Right kidney (tissue), 1 donor: Measurements from ENCODE around the gene RBPMS2.

Source experiments
- DNase-seq: peaks from one replicate; pipeline ENCODE4 v3.0.0-alpha.2; 2016

RBPMS2 gene

GRCh38 chr15:64791401-64791800, 16.0 kb upstream of the RBPMS2 start:
- DNase-seq = no peak

DNA sequence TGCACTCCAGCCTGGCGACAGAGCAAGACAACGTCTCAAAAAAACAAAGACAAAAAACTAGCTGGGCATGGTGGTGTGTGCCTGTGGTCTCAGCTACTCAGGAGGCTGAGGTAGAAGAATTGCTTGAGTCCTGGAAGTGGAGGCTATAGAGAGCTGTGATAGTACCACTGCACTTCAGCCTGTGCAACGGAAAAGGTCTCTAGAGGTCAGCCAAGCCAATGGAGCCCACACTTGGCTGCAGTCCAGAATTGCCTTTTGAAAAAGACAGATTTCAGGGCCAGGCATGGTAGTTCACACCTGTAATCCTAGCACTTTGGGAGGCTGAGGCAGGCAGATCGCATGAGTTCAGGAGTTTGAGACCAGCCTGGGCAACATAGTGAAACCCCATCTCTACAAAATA, 8.4 kb upstream of the RBPMS2 start:
- DNase-seq = no peak

DNA sequence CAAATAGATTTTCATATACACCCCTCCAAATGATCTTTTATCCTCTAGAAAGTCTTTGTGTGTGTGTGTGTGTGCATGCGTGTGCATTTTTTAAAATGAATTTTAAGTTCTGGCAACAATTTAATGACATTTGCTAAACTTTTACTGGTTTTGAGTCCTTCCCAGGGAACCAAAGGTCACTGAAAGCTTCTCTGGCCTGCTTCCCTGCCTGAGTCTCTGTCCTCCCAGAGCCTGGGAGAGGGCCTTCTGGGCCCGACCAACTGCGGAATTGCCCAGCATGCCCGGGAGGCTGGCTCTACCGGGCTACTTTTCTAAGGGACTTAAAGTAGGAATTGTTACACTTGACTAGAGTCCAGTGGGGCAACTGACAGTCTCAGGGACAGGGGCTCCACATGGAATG, 7.4 kb upstream of the RBPMS2 start:
- DNase-seq = no peak

DNA sequence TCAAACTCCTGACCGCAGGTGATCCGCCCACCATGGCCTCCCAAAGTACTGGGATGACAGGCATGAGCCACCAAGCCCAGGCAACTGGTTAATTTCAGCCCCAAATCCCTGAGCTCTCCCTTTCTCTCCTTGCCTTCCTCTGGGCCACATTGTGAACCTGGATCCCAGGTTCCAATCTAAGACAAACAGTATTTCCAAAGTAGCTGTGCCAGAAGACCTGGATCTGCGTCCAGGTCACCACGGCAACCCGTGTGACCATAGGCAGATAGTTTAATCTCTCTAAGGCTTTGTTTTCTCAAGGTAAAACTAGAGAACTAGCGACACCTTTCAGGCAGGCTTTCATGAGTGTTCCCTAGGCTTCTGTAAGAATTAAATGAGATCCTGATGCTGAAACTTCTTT, 5.9 kb upstream of the RBPMS2 start:
- DNase-seq = no peak

DNA sequence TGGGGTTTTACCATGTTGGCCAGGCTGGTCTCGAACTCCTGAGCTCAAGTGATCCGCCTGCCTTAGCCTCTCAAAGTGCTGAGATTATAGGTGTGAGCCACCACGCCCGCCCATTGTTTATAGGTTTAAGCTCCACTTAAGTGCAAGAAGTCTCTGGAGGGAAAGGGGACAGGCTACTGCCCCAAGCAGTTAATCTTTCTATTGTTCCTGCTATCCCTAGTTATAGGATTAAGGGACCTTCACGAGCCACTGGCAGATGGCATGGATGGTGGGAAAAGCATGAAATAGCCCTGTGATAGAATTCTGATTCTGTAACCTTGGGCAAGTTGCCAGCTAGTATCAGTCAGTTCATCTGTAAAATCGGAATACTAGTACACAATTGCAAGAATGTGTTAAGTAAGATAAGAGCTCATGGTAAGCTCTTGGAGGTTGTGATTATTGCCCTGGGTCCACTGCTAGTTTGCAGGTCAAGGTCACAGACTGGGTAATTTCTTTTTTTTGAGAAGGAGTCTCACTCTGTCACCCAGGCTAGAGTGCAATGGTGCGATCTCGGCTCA, 5.3 kb upstream of the RBPMS2 start:
- no peak for DNase-seq

GRCh38 chr15:64779630-64780029, 4.2 kb upstream of the RBPMS2 start:
- DNase-seq = no peak

DNA sequence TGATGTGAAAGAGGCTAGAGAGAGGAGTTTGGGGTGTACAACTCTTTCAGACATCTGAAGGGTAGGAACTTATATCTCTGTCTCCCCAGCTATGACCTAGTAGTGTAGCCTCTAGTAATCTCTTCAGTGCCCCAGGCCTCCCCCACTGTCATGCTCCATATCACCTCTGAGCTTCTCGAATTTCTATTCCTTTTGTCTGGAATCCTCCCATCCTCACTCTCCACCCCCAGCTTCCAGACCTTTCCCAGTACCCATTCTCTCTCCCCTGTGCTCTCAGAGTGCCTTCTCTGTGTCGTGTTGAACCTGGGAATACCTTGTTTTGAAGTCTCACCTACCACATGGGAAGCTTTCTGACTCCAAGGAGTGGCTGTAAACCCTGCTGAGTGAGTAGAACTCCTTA, 3.6 kb upstream of the RBPMS2 start:
- DNase-seq = no peak

GRCh38 chr15:64776402-64776786, 1.0 kb upstream of the RBPMS2 start:
- peak; percentile 41 for DNase-seq

GRCh38 chr15:64774629-64775493, 528 bp downstream of the RBPMS2 start:
- peak; percentile 72 for DNase-seq

DNA sequence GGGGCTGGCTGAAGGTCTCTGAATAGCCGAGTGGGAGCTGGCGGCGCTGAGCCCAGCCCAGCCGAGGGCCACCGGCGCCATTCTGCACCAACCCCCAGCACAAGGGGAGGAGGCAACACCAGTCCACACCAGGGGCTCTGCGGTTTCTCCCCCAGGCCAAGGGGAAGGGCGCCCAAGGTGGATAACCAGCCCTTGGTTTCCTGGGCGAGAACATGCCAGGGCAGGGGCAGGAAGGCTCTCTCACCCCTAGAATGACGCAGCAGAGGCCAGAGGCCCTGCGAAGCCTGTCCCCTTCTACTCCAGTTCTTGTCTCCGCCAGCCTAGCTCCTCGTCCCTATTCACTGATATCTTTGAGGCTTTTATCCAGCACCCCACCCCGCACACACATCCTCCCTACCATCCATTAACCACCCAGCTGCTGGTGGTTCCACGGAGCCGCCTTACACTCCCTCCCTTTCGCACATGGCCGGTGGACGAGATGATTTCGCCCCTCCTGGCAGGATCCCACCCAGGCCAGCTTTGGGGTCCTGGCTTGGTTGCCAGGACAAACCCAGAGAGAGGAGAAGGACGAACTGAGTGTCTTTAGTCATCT, 1.3 kb downstream of the RBPMS2 start:
- DNase-seq = no peak

DNA sequence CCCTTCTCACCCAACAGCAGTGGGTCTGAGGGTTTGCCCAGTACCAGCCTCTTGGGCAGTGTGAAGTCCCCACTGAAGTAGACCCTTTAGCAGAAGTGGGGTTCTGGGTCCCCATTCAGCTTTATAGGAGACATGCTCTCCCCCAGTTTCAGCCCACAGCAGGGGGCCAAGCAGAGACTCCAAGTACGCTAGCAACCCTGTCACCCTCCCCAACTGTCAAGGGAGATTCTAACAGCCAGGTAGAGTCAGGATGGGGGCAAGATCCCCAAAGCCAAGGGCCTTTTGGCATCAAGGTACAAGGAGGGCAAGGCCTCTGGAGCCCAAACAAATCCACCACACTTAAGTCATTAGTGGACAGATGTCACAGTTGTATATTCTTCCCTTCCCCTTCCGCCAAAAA, 1.8 kb downstream of the RBPMS2 start:
- no peak for DNase-seq

- DNase-seq = no peak
Measured at GRCh38 chr15:64772964-64773363, 2.4 kb downstream of the RBPMS2 start.

DNA sequence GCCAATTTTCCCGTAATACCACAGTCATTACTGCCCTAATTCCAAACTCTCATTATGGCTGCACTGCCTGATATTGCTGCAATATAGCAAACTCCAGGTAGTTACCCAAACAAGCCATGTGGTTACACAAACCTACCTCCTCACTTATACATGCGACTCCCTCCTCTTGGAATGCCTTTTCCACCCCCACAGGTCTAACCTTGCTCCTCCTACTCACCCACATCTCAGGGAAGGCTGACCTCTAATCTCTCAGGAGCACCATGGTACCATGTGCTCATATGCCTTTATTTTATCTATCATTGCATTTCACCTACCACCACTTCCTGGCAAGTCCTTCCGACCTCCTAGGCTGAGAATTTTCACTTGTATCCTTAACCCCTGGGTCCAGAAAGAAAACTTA, 2.9 kb downstream of the RBPMS2 start:
- no peak for DNase-seq

GRCh38 chr15:64770626-64771025, 4.8 kb downstream of the RBPMS2 start:
- DNase-seq = no peak

GRCh38 chr15:64767203-64767602, 8.2 kb downstream of the RBPMS2 start:
- no peak for DNase-seq

GRCh38 chr15:64766058-64766457, 9.3 kb downstream of the RBPMS2 start:
- no peak for DNase-seq

GRCh38 chr15:64763874-64764273, 11.5 kb downstream of the RBPMS2 start:
- no peak for DNase-seq

- no peak for DNase-seq
Measured at GRCh38 chr15:64763462-64763861, 11.9 kb downstream of the RBPMS2 start.

- DNase-seq = no peak
Measured at GRCh38 chr15:64763021-64763420, 12.4 kb downstream of the RBPMS2 start.

DNA sequence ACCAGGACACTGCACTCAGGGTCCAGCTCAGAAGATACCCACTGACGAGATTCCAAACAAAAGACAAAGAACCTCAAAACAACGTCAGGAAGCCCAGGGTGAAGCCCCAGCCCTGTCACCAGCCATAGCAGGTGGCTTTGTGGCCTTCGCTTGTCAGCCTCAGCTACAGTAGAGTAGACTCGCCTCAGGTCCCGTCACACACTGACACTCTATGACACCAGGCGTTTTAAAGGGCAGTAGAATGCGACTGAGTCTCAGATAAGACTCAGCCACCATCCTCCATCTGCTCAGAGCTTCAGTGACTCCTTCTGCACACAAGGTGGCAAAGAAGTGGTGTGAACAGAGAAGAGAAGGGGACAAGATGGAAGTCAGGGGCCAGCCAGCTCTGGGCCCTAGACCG, 12.8 kb downstream of the RBPMS2 start:
- no peak for DNase-seq

- no peak for DNase-seq
Measured at GRCh38 chr15:64761156-64761555, 14.2 kb downstream of the RBPMS2 start.

DNA sequence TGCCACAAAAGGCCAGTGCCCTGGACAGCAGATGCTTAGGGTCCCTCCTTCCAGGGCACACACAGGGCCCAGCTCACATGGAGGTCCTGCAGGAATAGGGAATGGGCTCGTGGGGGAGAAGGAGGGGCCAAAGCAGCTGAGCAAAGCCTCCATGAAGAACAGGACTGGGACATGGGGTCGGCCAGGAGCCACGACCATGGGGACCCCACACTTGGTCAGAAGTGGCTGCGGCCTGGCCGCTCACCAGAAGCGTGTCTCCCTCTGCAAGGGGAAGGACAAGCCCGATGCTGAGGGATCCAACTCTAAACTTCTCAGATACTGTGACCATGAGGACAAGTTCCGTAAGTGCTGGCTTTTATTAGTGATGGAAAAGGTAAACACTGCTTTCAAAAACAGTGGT, 15.3 kb downstream of the RBPMS2 start:
- no peak for DNase-seq

GRCh38 chr15:64755427-64755940, 19.9 kb downstream of the RBPMS2 start:
- DNase-seq = no peak
